ENCODE measurements around the gene TMEM222.

- TF ChIP-seq ZBTB33 (IDR thresholded peaks at IDR 0.05) = no peak
- no peak for TF ChIP-seq JUNB (IDR thresholded peaks at IDR 0.05)
- TF ChIP-seq CTCF (IDR thresholded peaks at IDR 0.05 in 2 of 3, conservative IDR thresholded peaks at IDR 0.05 in 1 of 3; ENCODE audit: control insufficient read depth in 2 of 3, extremely low read depth in 1 of 3, insufficient read depth in 1 of 3, low read depth in 3 of 3, low read length in 3 of 3) = no peak
- TF ChIP-seq SRF (IDR thresholded peaks at IDR 0.05; ENCODE audit: low read depth in 2 of 2, low read length in 2 of 2) = no peak
- no peak for TF ChIP-seq ETV6 (conservative IDR thresholded peaks at IDR 0.05 in 1 of 2, IDR thresholded peaks at IDR 0.05 in 1 of 2; ENCODE audit: borderline replicate concordance in 1 of 2, low read depth in 1 of 2)
- no peak for TF ChIP-seq POLR2A (IDR thresholded peaks at IDR 0.05; ENCODE audit: low read depth, low read length)
- TF ChIP-seq YY1 (IDR thresholded peaks at IDR 0.05; ENCODE audit: low read depth, low read length) = no peak
Measured at GRCh38 chr1:27360159-27361043, 38.4 kb downstream of the TMEM222 start.

Measured in GM12878 (cell line).